Measurements from ENCODE around the gene PSAPL1. TPM values are rescaled to one million over a fixed set of nuclear protein-coding genes. Genes with fewer than 3 reads are reported as not detected.

PSAPL1 gene
- polyA plus RNA-seq, 1 donor from 2014 or later: not detected

GRCh38 chr4:7475207-7475606, 40.5 kb upstream of the PSAPL1 start:
- no peaks in the 10 kb centered on the region for H3K27me3 ChIP-seq (ENCODE audit: insufficient read depth, low read depth, low read length)
- TF ChIP-seq RAD21 (conservative IDR thresholded peaks at IDR 0.05) (no peak), POLR2AphosphoS5 (IDR thresholded peaks at IDR 0.05) (no peak), SMC3 (conservative IDR thresholded peaks at IDR 0.05; ENCODE audit: poor library complexity) (no peak), EZH2 (IDR thresholded peaks at IDR 0.05; ENCODE audit: borderline replicate concordance, insufficient read depth, low read length, poor library complexity, severe bottlenecking) (no peak), EP300 (conservative IDR thresholded peaks at IDR 0.05; ENCODE audit: poor library complexity, severe bottlenecking) (no peak), REST (IDR thresholded peaks at IDR 0.05; ENCODE audit: borderline replicate concordance) (no peak), TAF1 (IDR thresholded peaks at IDR 0.05; ENCODE audit: low read depth) (no peak), MXI1 (conservative IDR thresholded peaks at IDR 0.05; ENCODE audit: poor library complexity, severe bottlenecking) (no peak), CTCF (IDR thresholded peaks at IDR 0.05; ENCODE audit: poor library complexity, severe bottlenecking) (no peak)
- H3K27ac ChIP-seq (ENCODE audit: low read length): no peak overlapping the region
- no peak overlapping the region for H3K4me3 ChIP-seq (ENCODE audit: low read length)
- H3K9me3 ChIP-seq (ENCODE audit: low read length): no peaks in the 10 kb centered on the region
- H2AFZ ChIP-seq (ENCODE audit: low read depth, low read length): no peak overlapping the region
- no peaks in the 10 kb centered on the region for H3K9me2 ChIP-seq (ENCODE audit: insufficient read depth, low read length)
- H3K9ac ChIP-seq (ENCODE audit: low read length): no peak overlapping the region
- H3K36me3 ChIP-seq (ENCODE audit: insufficient read depth, low read length): no peaks in the 10 kb centered on the region
- no peaks in the 10 kb centered on the region for H4K20me1 ChIP-seq (ENCODE audit: insufficient read depth)
- no peak overlapping the region for H3K4me2 ChIP-seq (ENCODE audit: low read length)
- no peaks in the 10 kb centered on the region for H3K79me2 ChIP-seq (replicated peaks; ENCODE audit: insufficient read depth, low read length)
- no peaks in the 10 kb centered on the region for H3F3A ChIP-seq (ENCODE audit: insufficient read depth, low read length, poor library complexity, severe bottlenecking)

- H3K9me3 ChIP-seq (ENCODE audit: low read length): no peaks in the 10 kb centered on the region
- TF ChIP-seq REST (IDR thresholded peaks at IDR 0.05; ENCODE audit: borderline replicate concordance) (no peak), EZH2 (IDR thresholded peaks at IDR 0.05; ENCODE audit: borderline replicate concordance, insufficient read depth, low read length, poor library complexity, severe bottlenecking) (no peak), MXI1 (conservative IDR thresholded peaks at IDR 0.05; ENCODE audit: poor library complexity, severe bottlenecking) (no peak), EP300 (conservative IDR thresholded peaks at IDR 0.05; ENCODE audit: poor library complexity, severe bottlenecking) (no peak), POLR2AphosphoS5 (IDR thresholded peaks at IDR 0.05) (no peak), RAD21 (conservative IDR thresholded peaks at IDR 0.05) (no peak), SMC3 (conservative IDR thresholded peaks at IDR 0.05; ENCODE audit: poor library complexity) (no peak), CTCF (IDR thresholded peaks at IDR 0.05; ENCODE audit: poor library complexity, severe bottlenecking) (no peak), TAF1 (IDR thresholded peaks at IDR 0.05; ENCODE audit: low read depth) (no peak)
- H3F3A ChIP-seq (ENCODE audit: insufficient read depth, low read length, poor library complexity, severe bottlenecking): no peaks in the 10 kb centered on the region
- no peak overlapping the region for H3K4me2 ChIP-seq (ENCODE audit: low read length)
- no peak overlapping the region for H2AFZ ChIP-seq (ENCODE audit: low read depth, low read length)
- H3K27me3 ChIP-seq (ENCODE audit: insufficient read depth, low read depth, low read length): no peaks in the 10 kb centered on the region
- no peaks in the 10 kb centered on the region for H4K20me1 ChIP-seq (ENCODE audit: insufficient read depth)
- H3K9ac ChIP-seq (ENCODE audit: low read length): no peak overlapping the region
- no peak overlapping the region for H3K4me3 ChIP-seq (ENCODE audit: low read length)
- H3K79me2 ChIP-seq (replicated peaks; ENCODE audit: insufficient read depth, low read length): no peaks in the 10 kb centered on the region
- no peak overlapping the region for H3K27ac ChIP-seq (ENCODE audit: low read length)
- no peaks in the 10 kb centered on the region for H3K36me3 ChIP-seq (ENCODE audit: insufficient read depth, low read length)
- H3K9me2 ChIP-seq (ENCODE audit: insufficient read depth, low read length): no peaks in the 10 kb centered on the region
Observed at GRCh38 chr4:7474320-7474719, 39.6 kb upstream of the PSAPL1 start.
